Type B pancreatic cell (in vitro differentiated cells): Measurements from ENCODE around the gene IL1RAPL1. TPM values are rescaled to one million over a fixed set of nuclear protein-coding genes. Genes with fewer than 3 reads are reported as not detected.

ENCODE experiments used
- DNase-seq: peaks from one replicate; pipeline ENCODE4 v3.0.0; 2021; ENCODE audit warnings: mixed read lengths; ENCODE audit not compliant: unreplicated experiment; ENCODE audit errors: extremely low spot score
- H3K27ac Mint-ChIP-seq: 2 replicates; pipeline ENCODE4 v1.8.0; 2021; ENCODE audit warnings: mild to moderate bottlenecking, mixed read lengths
- H3K27me3 Mint-ChIP-seq: 2 replicates; pipeline ENCODE4 v1.8.0; 2021; ENCODE audit warnings: mixed read lengths
- H3K36me3 Mint-ChIP-seq: 2 replicates; pipeline ENCODE4 v1.8.0; 2021; ENCODE audit warnings: mixed read lengths
- H3K4me1 Mint-ChIP-seq: one replicate; pipeline ENCODE4 v1.8.0; 2021; ENCODE audit warnings: mixed read lengths; ENCODE audit not compliant: unreplicated experiment
- H3K4me3 Mint-ChIP-seq: 2 replicates; pipeline ENCODE4 v1.8.0; 2021; ENCODE audit warnings: mild to moderate bottlenecking, mixed read lengths
- H3K9me3 Mint-ChIP-seq: 2 replicates; pipeline ENCODE4 v1.8.0; 2021; ENCODE audit warnings: mixed read lengths
- CTCF ChIP-seq: fragments of 200-600 bp; sonication (generic); conservative IDR thresholded peaks from 2 replicates; pipeline ENCODE4 v1.5.0; 2021; ENCODE audit warnings: antibody characterized with exemption, mild to moderate bottlenecking
- total RNA-seq: library from RNA; stranded (reverse); gene quantifications from 2 replicates; pipeline ENCODE4 v1.2.1, GENCODE V29; 2021; ENCODE audit warnings: low replicate concordance

Gene IL1RAPL1
- total RNA-seq, 1 donor from 2014 or later, result 2.6 TPM

- peaks cover 14% of the 10 kb centered on the region for H3K4me1 Mint-ChIP-seq
- no peaks in the 10 kb centered on the region for H3K36me3 Mint-ChIP-seq
- H3K27me3 Mint-ChIP-seq, result no peaks in the 10 kb centered on the region
- H3K27ac Mint-ChIP-seq, result no peak overlapping the region
- no peak for TF ChIP-seq CTCF
- no peak overlapping the region for H3K4me3 Mint-ChIP-seq
- no peak for DNase-seq
- H3K9me3 Mint-ChIP-seq, result no peaks in the 10 kb centered on the region
These were observed 105.9 kb downstream of the IL1RAPL1 start for GRCh38 chrX:28693101-28693500.

- H3K4me1 Mint-ChIP-seq, result no peaks in the 10 kb centered on the region
- H3K27me3 Mint-ChIP-seq, result no peaks in the 10 kb centered on the region
- no peak overlapping the region for H3K27ac Mint-ChIP-seq
- H3K36me3 Mint-ChIP-seq, result no peaks in the 10 kb centered on the region
- no peak overlapping the region for H3K4me3 Mint-ChIP-seq
- no peak for DNase-seq
- no peak for TF ChIP-seq CTCF
- H3K9me3 Mint-ChIP-seq, result no peaks in the 10 kb centered on the region
These were observed 110.5 kb downstream of the IL1RAPL1 start for GRCh38 chrX:28697732-28698131.

- H3K27ac Mint-ChIP-seq, result no peak overlapping the region
- no peaks in the 10 kb centered on the region for H3K9me3 Mint-ChIP-seq
- H3K27me3 Mint-ChIP-seq, result no peaks in the 10 kb centered on the region
- H3K36me3 Mint-ChIP-seq, result no peaks in the 10 kb centered on the region
- H3K4me1 Mint-ChIP-seq, result no peaks in the 10 kb centered on the region
- H3K4me3 Mint-ChIP-seq, result no peak overlapping the region
- peak; percentile 63 for TF ChIP-seq CTCF
- no peak for DNase-seq
These were observed 114.0 kb downstream of the IL1RAPL1 start for GRCh38 chrX:28701222-28701621.

GRCh38 chrX:28706964-28707363 is 119.7 kb downstream of the IL1RAPL1 start:
- H3K9me3 Mint-ChIP-seq, result no peaks in the 10 kb centered on the region
- no peaks in the 10 kb centered on the region for H3K36me3 Mint-ChIP-seq
- no peaks in the 10 kb centered on the region for H3K27me3 Mint-ChIP-seq
- no peak for DNase-seq
- H3K4me3 Mint-ChIP-seq, result no peak overlapping the region
- no peak overlapping the region for H3K27ac Mint-ChIP-seq
- no peaks in the 10 kb centered on the region for H3K4me1 Mint-ChIP-seq
- no peak for TF ChIP-seq CTCF

- TF ChIP-seq CTCF, result no peak
- H3K4me3 Mint-ChIP-seq, result no peak overlapping the region
- no peaks in the 10 kb centered on the region for H3K9me3 Mint-ChIP-seq
- no peaks in the 10 kb centered on the region for H3K36me3 Mint-ChIP-seq
- H3K4me1 Mint-ChIP-seq, result no peaks in the 10 kb centered on the region
- no peaks in the 10 kb centered on the region for H3K27me3 Mint-ChIP-seq
- no peak overlapping the region for H3K27ac Mint-ChIP-seq
- no peak for DNase-seq
These were observed 122.2 kb downstream of the IL1RAPL1 start for GRCh38 chrX:28709421-28709820.

- H3K27ac Mint-ChIP-seq, result no peak overlapping the region
- no peaks in the 10 kb centered on the region for H3K9me3 Mint-ChIP-seq
- no peaks in the 10 kb centered on the region for H3K4me1 Mint-ChIP-seq
- H3K27me3 Mint-ChIP-seq, result no peaks in the 10 kb centered on the region
- no peak for DNase-seq
- no peak overlapping the region for H3K4me3 Mint-ChIP-seq
- no peaks in the 10 kb centered on the region for H3K36me3 Mint-ChIP-seq
- no peak for TF ChIP-seq CTCF
These were observed 130.6 kb downstream of the IL1RAPL1 start for GRCh38 chrX:28717864-28718263.
